Liver (tissue), 9 donors: ENCODE results near the gene PLA2G4B. TPM values are rescaled to one million over a fixed set of nuclear protein-coding genes. Genes with fewer than 3 reads are reported as not detected.

Source experiments
- DNase-seq: peaks from one replicate; pipeline ENCODE4 v3.0.0-alpha.2; 2017; ENCODE audit warnings: low spot score
- H3K27ac ChIP-seq, 2 donors: one replicate each; pipeline ENCODE4 v1.7.0; 2013; ENCODE audit warnings: inconsistent platforms in 2 of 2, low read length in 2 of 2, control low read depth in 1 of 2, low read depth in 1 of 2, mild to moderate bottlenecking in 1 of 2
- H3K27me3 ChIP-seq, 4 donors: one replicate each; pipeline versions ENCODE4 v1.6.1 to v1.7.0; 2013; ENCODE audit warnings: low read length in 3 of 4, inconsistent platforms in 1 of 4, mild to moderate bottlenecking in 1 of 4, moderate library complexity in 1 of 4; ENCODE audit not compliant: control insufficient read depth in 4 of 4, insufficient read depth in 4 of 4
- H3K36me3 ChIP-seq, 4 donors: one replicate each; pipeline versions ENCODE4 v1.6.1 to v1.7.0; 2013; ENCODE audit warnings: low read length in 3 of 4, mild to moderate bottlenecking in 3 of 4, low read depth in 1 of 4, moderate library complexity in 1 of 4; ENCODE audit not compliant: control insufficient read depth in 4 of 4, insufficient read depth in 3 of 4
- H3K4me1 ChIP-seq, 4 donors: one replicate each; pipeline versions ENCODE4 v1.6.1 to v1.7.0; 2013; ENCODE audit warnings: low read length in 3 of 4, mild to moderate bottlenecking in 3 of 4, moderate library complexity in 1 of 4; ENCODE audit not compliant: control insufficient read depth in 4 of 4, insufficient read depth in 4 of 4
- H3K4me3 ChIP-seq, 3 donors: one replicate each; pipeline versions ENCODE4 v1.6.1 to v1.7.0; 2013; ENCODE audit warnings: low read length in 3 of 3, control low read depth in 1 of 3, low read depth in 1 of 3, mild to moderate bottlenecking in 1 of 3
- H3K9ac ChIP-seq, 2 donors: one replicate each; pipeline ENCODE4 v1.7.0; 2013; ENCODE audit warnings: low read length in 2 of 2, mild to moderate bottlenecking in 2 of 2, moderate library complexity in 2 of 2, control low read depth in 1 of 2, low read depth in 1 of 2
- H3K9me3 ChIP-seq, 4 donors: one replicate each; pipeline versions ENCODE4 v1.6.1 to v1.7.0; 2013; ENCODE audit warnings: low read length in 3 of 4; ENCODE audit not compliant: control insufficient read depth in 4 of 4
- CTCF ChIP-seq: fragments of 150-350 bp; IDR thresholded peaks from 2 replicates; pipeline ENCODE4 v1.5.1; 2017; ENCODE audit warnings: improper control_type of control experiment, low read depth, low read length; ENCODE audit not compliant: missing input control
- EGR1 ChIP-seq, 2 donors: IDR thresholded peaks; 2 replicates each; pipeline ENCODE4 v1.6.1; 2016 to 2018; ENCODE audit warnings: antibody characterized with exemption in 2 of 2, low read depth in 2 of 2
- FOXA2 ChIP-seq: IDR thresholded peaks from 2 replicates; pipeline ENCODE4 v1.6.1; 2016; ENCODE audit warnings: antibody characterized with exemption
- HNF4A ChIP-seq, 2 donors: conservative IDR thresholded peaks; 2 replicates each; pipeline ENCODE4 v1.6.1; 2016; ENCODE audit warnings: antibody characterized with exemption in 2 of 2, mild to moderate bottlenecking in 2 of 2
- HNF4G ChIP-seq: IDR thresholded peaks from 2 replicates; pipeline ENCODE4 v1.6.1; 2016; ENCODE audit warnings: antibody characterized with exemption
- JUND ChIP-seq, 2 donors: IDR thresholded peaks; 2 replicates each; pipeline ENCODE4 v1.6.1; 2016; ENCODE audit warnings: antibody characterized with exemption in 2 of 2
- NR2F2 ChIP-seq: IDR thresholded peaks from 2 replicates; pipeline ENCODE4 v1.6.1; 2016; ENCODE audit warnings: antibody characterized with exemption
- RAD21 ChIP-seq, 2 donors: IDR thresholded peaks; 2 replicates each; pipeline ENCODE4 v1.6.1; 2016; ENCODE audit warnings: antibody characterized with exemption in 2 of 2, mild to moderate bottlenecking in 2 of 2
- REST ChIP-seq: IDR thresholded peaks from 2 replicates; pipeline ENCODE4 v1.6.1; 2016; ENCODE audit warnings: antibody characterized with exemption, mild to moderate bottlenecking
- SP1 ChIP-seq: IDR thresholded peaks from 2 replicates; pipeline ENCODE4 v1.6.1; 2018; ENCODE audit warnings: antibody characterized with exemption, mild to moderate bottlenecking
- TAF1 ChIP-seq: conservative IDR thresholded peaks from 2 replicates; pipeline ENCODE4 v1.6.1; 2016; ENCODE audit warnings: antibody characterized with exemption, mild to moderate bottlenecking
- YY1 ChIP-seq: IDR thresholded peaks from 2 replicates; pipeline ENCODE4 v1.6.1; 2016; ENCODE audit warnings: antibody characterized with exemption, mild to moderate bottlenecking
- ZBTB33 ChIP-seq: IDR thresholded peaks from 2 replicates; pipeline ENCODE4 v1.6.1; 2016; ENCODE audit warnings: antibody characterized with exemption
- WGBS: extraction: QIAGEN DNeasy Blood & Tissue Kit; methylation state at CpG from one replicate; pipeline ENCODE4 v1.1.7; 2013; 5-methylcytosine and 5-hydroxymethylcytosine counted together
- polyA plus RNA-seq, 2 donors: library from polyadenylated mRNA; stranded (reverse) in 1 of 2; unstranded in 1 of 2; fragments of 200-250 nt in 1 of 2; fragments of >200 nt in 1 of 2; fragmentation: Nextera tagmentation in 1 of 2; extraction: Ambion mirVana in 1 of 2; gene quantifications; one replicate each; pipeline versions ENCODE4 v1.2.1 to v1.2.3, GENCODE V29; 2013 to 2015
- total RNA-seq, 2 donors: library from RNA; depleted of rRNA; stranded (reverse); fragments of >200 nt; gene quantifications; one replicate each; pipeline ENCODE4 v1.2.3, GENCODE V29; 2014
- TF ChIP-seq, protein P1 (sequence below): IDR thresholded peaks from 2 replicates; pipeline ENCODE4 v1.6.1; 2016; ENCODE audit warnings: antibody characterized with exemption
- donor health status: healthy.
- donor health status: healthy.
- donor health status: healthy.
- donor health status: healthy.
- donor health status: healthy.

The PLA2G4B gene
- total and polyA plus RNA-seq, 4 donors = 0.33 to 3.6 (median 2.3) TPM

GRCh38 chr15:41799488-41799805 is 39.2 kb upstream of the PLA2G4B start:
- no peaks in the 10 kb centered on the region for H3K9me3 ChIP-seq
- H3K4me1 ChIP-seq = no peaks in the 10 kb centered on the region
- DNase-seq = no peak
- no peak overlapping the region for H3K27ac ChIP-seq
- WGBS = 89% methylated on average over 5 of the region's 5 CpGs
- peaks cover 0 to 3% (median 0%) of the 10 kb centered on the region in 4 donors for H3K36me3 ChIP-seq
- H3K4me3 ChIP-seq = no peak overlapping the region
- no peak overlapping the region for H3K9ac ChIP-seq
- H3K27me3 ChIP-seq = no peaks in the 10 kb centered on the region
- TF ChIP-seq ZBTB33 = no peak
- no peak for TF ChIP-seq CTCF
- TF ChIP-seq RAD21 (IDR thresholded peaks at IDR 0.05) = no peak
- no peak for TF ChIP-seq YY1
- TF ChIP-seq JUND (IDR thresholded peaks at IDR 0.05) = no peak
- TF ChIP-seq HNF4G = no peak
- TF ChIP-seq, protein P1, sequence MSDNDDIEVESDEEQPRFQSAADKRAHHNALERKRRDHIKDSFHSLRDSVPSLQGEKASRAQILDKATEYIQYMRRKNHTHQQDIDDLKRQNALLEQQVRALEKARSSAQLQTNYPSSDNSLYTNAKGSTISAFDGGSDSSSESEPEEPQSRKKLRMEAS = no peak
- TF ChIP-seq TAF1 = no peak
- TF ChIP-seq NR2F2 = no peak
- no peak for TF ChIP-seq REST
- TF ChIP-seq HNF4A (conservative IDR thresholded peaks at IDR 0.05) = no peak

DNA sequence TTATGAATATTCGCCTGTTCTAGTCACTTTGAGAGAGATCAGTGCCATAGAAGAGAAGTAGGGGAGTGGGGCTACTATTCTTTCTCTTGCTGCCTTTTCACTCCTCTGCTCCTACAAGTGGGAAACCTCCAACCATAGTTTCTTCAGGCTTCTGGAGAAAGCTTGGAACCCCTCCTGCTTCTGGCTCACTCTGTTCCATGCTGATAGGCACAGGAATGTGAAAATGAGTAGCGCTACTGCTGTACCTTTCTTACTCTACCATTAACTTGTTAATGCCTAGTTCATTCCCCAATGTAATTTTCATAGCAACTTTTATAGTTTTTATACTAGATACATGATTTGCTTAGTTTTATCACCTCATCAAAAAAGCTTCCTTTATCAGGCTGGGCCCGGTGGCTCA is 37.5 kb upstream of the PLA2G4B start:
- Histone ChIP-seq H3K27me3 (no peaks in the 10 kb centered on the region), H3K4me1 (no peaks in the 10 kb centered on the region), H3K9ac (no peak overlapping the region), H3K4me3 (no peak overlapping the region), H3K36me3 (peaks cover 0 to 3% (median 0%) of the 10 kb centered on the region in 4 donors), H3K9me3 (no peaks in the 10 kb centered on the region), H3K27ac (no peak overlapping the region)
- 95% methylated on average over 3 of the region's 3 CpGs for WGBS
- TF ChIP-seq REST (no peak), FOXA2 (no peak), SP1 (no peak), HNF4A (conservative IDR thresholded peaks at IDR 0.05) (no peak), EGR1 (IDR thresholded peaks at IDR 0.05; ENCODE audit: low read depth in 2 of 2) (no peak)
- TF ChIP-seq, protein P1 = no peak
- DNase-seq = no peak
